Stimulated activated CD8-positive, alpha-beta memory T cell treated with anti-CD3 and anti-CD28 coated beads, Interleukin-4, amount 100 ng/mL, for 48 hours (primary cell): ENCODE measurements around the gene DDI1.
"Not testable (repeated sequence)": the region's sequence is repeated elsewhere in the genome, so short reads cannot be mapped to it uniquely, and the experiment has no call there.

Source experiments
- DNase-seq: peaks from one replicate; pipeline ENCODE4 v3.0.0-alpha.2; 2020

DDI1 gene

GRCh38 chr11:104043142-104043541 is 6.7 kb downstream of the DDI1 start:
- DNase-seq: no peak

- no peak for DNase-seq
These were observed 7.3 kb downstream of the DDI1 start for GRCh38 chr11:104043678-104044239.

- DNase-seq: no peak
These were observed 9.9 kb downstream of the DDI1 start for GRCh38 chr11:104046331-104046730.

- not testable (repeated sequence) for DNase-seq
These were observed 10.4 kb downstream of the DDI1 start for GRCh38 chr11:104046858-104047257.

GRCh38 chr11:104049116-104049515 is 12.7 kb downstream of the DDI1 start:
- no peak for DNase-seq

GRCh38 chr11:104051778-104052177 is 15.3 kb downstream of the DDI1 start:
- no peak for DNase-seq

- no peak for DNase-seq
These were observed 17.5 kb downstream of the DDI1 start for GRCh38 chr11:104053743-104054478.

GRCh38 chr11:104054911-104055529 is 18.6 kb downstream of the DDI1 start:
- no peak for DNase-seq

GRCh38 chr11:104055596-104055995 is 19.2 kb downstream of the DDI1 start:
- no peak for DNase-seq

- no peak for DNase-seq
These were observed 21.5 kb downstream of the DDI1 start for GRCh38 chr11:104057908-104058307.

- no peak for DNase-seq
These were observed 22.2 kb downstream of the DDI1 start for GRCh38 chr11:104058680-104059079.

GRCh38 chr11:104060004-104060794 is 23.8 kb downstream of the DDI1 start:
- no peak for DNase-seq

GRCh38 chr11:104060820-104061219 is 24.4 kb downstream of the DDI1 start:
- DNase-seq: no peak

- DNase-seq: no peak
These were observed 25.5 kb downstream of the DDI1 start for GRCh38 chr11:104061853-104062521.

- no peak for DNase-seq
These were observed 27.7 kb downstream of the DDI1 start for GRCh38 chr11:104064034-104064630.

- DNase-seq: no peak
These were observed 31.1 kb downstream of the DDI1 start for GRCh38 chr11:104067534-104067933.

- no peak for DNase-seq
These were observed 37.7 kb downstream of the DDI1 start for GRCh38 chr11:104073950-104074705.

GRCh38 chr11:104075091-104075490 is 38.7 kb downstream of the DDI1 start:
- no peak for DNase-seq

GRCh38 chr11:104075706-104076105 is 39.3 kb downstream of the DDI1 start:
- DNase-seq: no peak

- no peak for DNase-seq
These were observed 40.0 kb downstream of the DDI1 start for GRCh38 chr11:104076455-104076854.

- no peak for DNase-seq
These were observed 41.8 kb downstream of the DDI1 start for GRCh38 chr11:104078245-104078644.

GRCh38 chr11:104078995-104079394 is 42.6 kb downstream of the DDI1 start:
- DNase-seq: no peak
